GM23338 (cell line): ENCODE results near the gene GOLT1B. TPM values are rescaled to one million over a fixed set of nuclear protein-coding genes. Genes with fewer than 3 reads are reported as not detected.

Source experiments
- ATAC-seq: fragments of 200-7000 bp; cut with Tn5 transposase; 3 replicates; pipeline ENCODE4 v1.9.1; 2020
- DNase-seq: peaks from one replicate; pipeline ENCODE4 v3.0.0-alpha.2; 2015; ENCODE audit warnings: low spot score
- H2AFZ ChIP-seq: fragments of 200-600 bp; sonication (generic); 2 replicates; pipeline ENCODE4 v1.8.0; 2016; ENCODE audit warnings: antibody characterized with exemption, mild to moderate bottlenecking, moderate library complexity
- H3F3A ChIP-seq: fragments of 200-600 bp; sonication (generic); replicated peaks from 2 replicates; pipeline ENCODE4 v1.8.0; 2017; ENCODE audit warnings: antibody characterized with exemption, mixed run types, low read depth
- H3K27ac ChIP-seq: fragments of 200-600 bp; sonication (generic); 2 replicates; pipeline ENCODE4 v1.6.1; 2016; ENCODE audit warnings: low read depth
- H3K27me3 ChIP-seq: fragments of 200-600 bp; sonication (generic); 2 replicates; pipeline ENCODE4 v1.8.0; 2016; ENCODE audit warnings: mild to moderate bottlenecking, mixed run types, moderate library complexity; ENCODE audit not compliant: insufficient read depth
- H3K36me3 ChIP-seq: fragments of 200-600 bp; sonication (generic); 2 replicates; pipeline ENCODE4 v1.8.0; 2016; ENCODE audit warnings: mild to moderate bottlenecking; ENCODE audit not compliant: insufficient read depth
- H3K4me1 ChIP-seq: fragments of 200-600 bp; sonication (generic); 2 replicates; pipeline ENCODE4 v1.8.0; 2016; ENCODE audit warnings: mild to moderate bottlenecking, moderate library complexity; ENCODE audit not compliant: insufficient read depth
- H3K4me2 ChIP-seq: fragments of 200-600 bp; sonication (generic); 2 replicates; pipeline ENCODE4 v1.7.1; 2017; ENCODE audit warnings: mixed run types
- H3K4me3 ChIP-seq: fragments of 200-600 bp; sonication (generic); 2 replicates; pipeline ENCODE4 v1.6.1; 2016; ENCODE audit warnings: mixed run types
- H3K79me2 ChIP-seq: fragments of 200-600 bp; sonication (generic); replicated peaks from 2 replicates; pipeline ENCODE4 v1.8.0; 2017; ENCODE audit warnings: mild to moderate bottlenecking; ENCODE audit not compliant: insufficient read depth
- H3K9me2 ChIP-seq: fragments of 200-600 bp; sonication (generic); 2 replicates; pipeline ENCODE4 v1.8.0; 2017; ENCODE audit not compliant: insufficient read depth
- H4K20me1 ChIP-seq: fragments of 200-600 bp; sonication (generic); replicated peaks from 2 replicates; pipeline ENCODE4 v1.8.0; 2017; ENCODE audit warnings: mild to moderate bottlenecking; ENCODE audit not compliant: insufficient read depth
- H3K27ac Mint-ChIP-seq: 2 replicates; pipeline ENCODE4 v1.8.0; 2020; ENCODE audit warnings: inconsistent platforms, mild to moderate bottlenecking, moderate library complexity, mixed read lengths
- H3K27me3 Mint-ChIP-seq: 3 replicates; pipeline ENCODE4 v1.8.0; 2022; ENCODE audit warnings: low read depth, mild to moderate bottlenecking, moderate library complexity, mixed read lengths, inconsistent platforms; ENCODE audit not compliant: insufficient read depth, poor library complexity
- H3K36me3 Mint-ChIP-seq: 3 replicates; pipeline ENCODE4 v1.8.0; 2021; ENCODE audit warnings: low read depth, mild to moderate bottlenecking, inconsistent platforms, moderate library complexity, mixed read lengths
- H3K4me1 Mint-ChIP-seq: 3 replicates; pipeline ENCODE4 v1.8.0; 2020; ENCODE audit warnings: mild to moderate bottlenecking, inconsistent platforms, mixed read lengths
- H3K4me3 Mint-ChIP-seq: 3 replicates; pipeline ENCODE4 v1.8.0; 2021; ENCODE audit warnings: moderate library complexity, mild to moderate bottlenecking, inconsistent platforms, mixed read lengths
- H3K9me3 Mint-ChIP-seq: 3 replicates; pipeline ENCODE4 v1.8.0; 2020; ENCODE audit warnings: moderate library complexity, mild to moderate bottlenecking, inconsistent platforms, mixed read lengths
- CREB1 ChIP-seq: fragments of 250-450 bp; sonication (Bioruptor Pico); IDR thresholded peaks from 2 replicates; pipeline ENCODE4 v1.5.0; 2020; ENCODE audit warnings: low read depth, mild to moderate bottlenecking, moderate library complexity
- CTCF ChIP-seq, 2 experiments: fragments of 200-600 bp in 1 of 2; sonication (generic) in 1 of 2; conservative IDR thresholded peaks; 2 replicates each; pipeline versions ENCODE4 v1.5.1 to v1.6.1; 2016 to 2017; ENCODE audit warnings: antibody characterized with exemption in 2 of 2, low read depth in 2 of 2, mild to moderate bottlenecking in 2 of 2, moderate library complexity in 1 of 2
- ETS1 ChIP-seq: IDR thresholded peaks from 2 replicates; pipeline ENCODE4 v1.6.1; 2016; ENCODE audit warnings: antibody characterized with exemption
- EZH2 ChIP-seq: fragments of 200-600 bp; sonication (generic); IDR thresholded peaks from one replicate; pipeline ENCODE4 v1.8.0; 2017; ENCODE audit warnings: antibody characterized with exemption, mild to moderate bottlenecking, low read depth; ENCODE audit not compliant: unreplicated experiment
- EZH2phosphoT487 ChIP-seq: fragments of 200-600 bp; sonication (generic); IDR thresholded peaks from one replicate; pipeline ENCODE4 v1.8.1; 2018; ENCODE audit warnings: antibody characterized with exemption; ENCODE audit not compliant: unreplicated experiment
- JUNB ChIP-seq: IDR thresholded peaks from one replicate; pipeline ENCODE4 v1.6.1; 2016; ENCODE audit warnings: antibody characterized with exemption; ENCODE audit not compliant: unreplicated experiment
- NANOG ChIP-seq: IDR thresholded peaks from 2 replicates; pipeline ENCODE4 v1.6.1; 2016; ENCODE audit warnings: antibody characterized with exemption, borderline replicate concordance
- POLR2AphosphoS5 ChIP-seq: IDR thresholded peaks from 2 replicates; pipeline ENCODE4 v1.6.1; 2016; ENCODE audit warnings: antibody characterized with exemption, low read depth
- REST ChIP-seq: IDR thresholded peaks from one replicate; pipeline ENCODE4 v1.6.1; 2018; ENCODE audit warnings: antibody characterized with exemption; ENCODE audit not compliant: unreplicated experiment
- STAT1 ChIP-seq: IDR thresholded peaks from one replicate; pipeline ENCODE4 v1.6.1; 2016; ENCODE audit warnings: antibody characterized with exemption; ENCODE audit not compliant: unreplicated experiment
- ZNF114 ChIP-seq: fragments of 250-450 bp; sonication (Bioruptor Pico); IDR thresholded peaks from 2 replicates; pipeline ENCODE4 v1.5.0; 2020; ENCODE audit warnings: mild to moderate bottlenecking, moderate library complexity
- ZNF331 ChIP-seq: fragments of 250-450 bp; sonication (Bioruptor Pico); IDR thresholded peaks from 2 replicates; pipeline ENCODE4 v1.5.0; 2020; ENCODE audit warnings: low read depth, mild to moderate bottlenecking, moderate library complexity
- ZNF462 ChIP-seq: fragments of 250-450 bp; sonication (Bioruptor Pico); IDR thresholded peaks from 2 replicates; pipeline ENCODE4 v1.5.0; 2020; ENCODE audit warnings: mild to moderate bottlenecking, moderate library complexity
- polyA plus RNA-seq: library from polyadenylated mRNA; unstranded; fragments of >200 nt; fragmentation: Nextera tagmentation; extraction: Ambion mirVana; gene quantifications from 2 replicates; pipeline ENCODE4 v1.2.1, GENCODE V29; 2016
- total RNA-seq: library from RNA; depleted of rRNA; stranded (reverse); fragments of >200 nt; shearing (Covaris generic); gene quantifications from 2 replicates; pipeline ENCODE4 v1.2.3, GENCODE V29; 2014

GOLT1B gene
- total and polyA plus RNA-seq, 2 experiments from 2014 or later: 24.3 to 41.7 TPM

- Histone ChIP-seq H3K27me3 (peaks cover 14% of the 10 kb centered on the region), H3K9me2 (no peaks in the 10 kb centered on the region), H4K20me1 (no peaks in the 10 kb centered on the region), H2AFZ (no peak overlapping the region), H3K27ac (no peak overlapping the region), H3K4me1 (peaks cover 2% of the 10 kb centered on the region; the same call in 1 of the 2 replicates), H3K79me2 (no peaks in the 10 kb centered on the region), H3F3A (no peaks in the 10 kb centered on the region), H3K36me3 (no peaks in the 10 kb centered on the region), H3K4me3 (no peak overlapping the region), H3K4me2 (no peak overlapping the region)
- H3K4me1 Mint-ChIP-seq: peaks cover 5% of the 10 kb centered on the region; the same call in 2 of the 3 replicates
- H3K27ac Mint-ChIP-seq: no peak overlapping the region
- no peaks in the 10 kb centered on the region for H3K36me3 Mint-ChIP-seq
- TF ChIP-seq ZNF462 (CRISPR knock-in tag) (no peak), CREB1 (CRISPR knock-in tag) (no peak), REST (no peak), ZNF114 (CRISPR knock-in tag) (no peak), ETS1 (no peak), STAT1 (no peak), EZH2phosphoT487 (no peak), ZNF331 (CRISPR knock-in tag) (no peak), NANOG (no peak), EZH2 (no peak), JUNB (no peak), POLR2AphosphoS5 (no peak), CTCF (conservative IDR thresholded peaks at IDR 0.05; ENCODE audit: low read depth in 2 of 2) (no peak)
- H3K27me3 Mint-ChIP-seq: peaks cover 5% of the 10 kb centered on the region
- no peak overlapping the region for H3K4me3 Mint-ChIP-seq
- no peak for ATAC-seq
- H3K9me3 Mint-ChIP-seq: peaks cover 3% of the 10 kb centered on the region; the same call in 1 of the 3 replicates
- DNase-seq: no peak
Measured at GRCh38 chr12:21521541-21521940, 20.0 kb downstream of the GOLT1B start.
